HCT116 (cell line): ENCODE measurements around the gene BAG2. TPM values are rescaled to one million over a fixed set of nuclear protein-coding genes. Genes with fewer than 3 reads are reported as not detected.

Experiments used
- ATAC-seq: fragments of 200-7000 bp; cut with Tn5 transposase; 2 replicates; pipeline ENCODE4 v1.9.1; 2020; ENCODE audit warnings: mild to moderate bottlenecking, moderate library complexity
- BruUV-seq: library from RNA; stranded (reverse); fragments of 400-500 nt; replicated peaks from 2 replicates; lab custom pipeline; 2021; lab: Mats Ljungman, UMichigan
- CTCF ChIA-PET: fragments of 300-600 bp; sonication (Branson Sonifier 250); formaldehyde crosslinking; loops from one replicate; lab custom pipeline; 2021; ENCODE audit warnings: antibody characterized with exemption; lab: Charles Lee
- POLR2A ChIA-PET: fragments of 300-600, 350-600 bp; sonication (Branson Sonifier 250); formaldehyde crosslinking; loops from one replicate; lab custom pipeline; 2021; ENCODE audit warnings: antibody characterized with exemption; lab: Charles Lee
- RAD21 ChIA-PET, 2 experiments: fragments of 300-600 bp; sonication (Branson Sonifier 250); formaldehyde crosslinking; loops; one replicate each; lab custom pipeline; 2023; ENCODE audit warnings: low total read pairs in 2 of 2; ENCODE audit not compliant: uncharacterized antibody in 2 of 2, unreplicated experiment in 2 of 2, low non-redundant PET in 1 of 2; lab: Charles Lee
- DNase-seq: peaks from one replicate; pipeline ENCODE4 v3.0.0-alpha.2; 2010; ENCODE audit warnings: low read depth, low spot score
- H2AFZ ChIP-seq: fragments of 200-600 bp; shearing (Covaris generic), sonication (generic); 2 replicates; pipeline ENCODE4 v1.6.1; 2017; ENCODE audit warnings: low read depth, mixed run types, mixed read lengths, antibody characterized with exemption, low read length; ENCODE audit not compliant: poor library complexity, severe bottlenecking
- H3K27ac ChIP-seq: 2 replicates; pipeline ENCODE4 v1.5.1; 2012; ENCODE audit warnings: low read depth, low read length
- H3K27me3 ChIP-seq: fragments of 200-600 bp; sonication (generic); 2 replicates; pipeline ENCODE4 v1.6.1; 2016; ENCODE audit warnings: mixed run types, low read length, mixed read lengths; ENCODE audit not compliant: insufficient read depth
- H3K36me3 ChIP-seq, 2 experiments: fragments of 200-500 bp in 1 of 2; fragments of 200-600 bp in 1 of 2; sonication (Bioruptor generic) in 1 of 2; sonication (generic) in 1 of 2; 2 replicates each; pipeline versions ENCODE4 v1.5.1 to v1.6.1; 2014 to 2016; ENCODE audit warnings: low read length in 2 of 2, inconsistent platforms in 1 of 2, mixed read lengths in 1 of 2, mixed run types in 1 of 2; ENCODE audit not compliant: insufficient read depth in 2 of 2, control insufficient read depth in 1 of 2
- H3K4me1 ChIP-seq, 2 experiments: fragments of 200-600 bp in 1 of 2; sonication (generic) in 1 of 2; 2 replicates each; pipeline versions ENCODE4 v1.5.1 to v1.6.1; 2012 to 2017; ENCODE audit warnings: low read length in 2 of 2, inconsistent platforms in 1 of 2, mild to moderate bottlenecking in 1 of 2, mixed read lengths in 1 of 2, mixed run types in 1 of 2, moderate library complexity in 1 of 2; ENCODE audit not compliant: insufficient read depth in 2 of 2, control insufficient read depth in 1 of 2
- H3K4me2 ChIP-seq: fragments of 200-600 bp; sonication (generic); 2 replicates; pipeline ENCODE4 v1.6.1; 2017; ENCODE audit warnings: mixed run types, low read length, mixed read lengths
- H3K4me3 ChIP-seq, 2 experiments: fragments of 200-600 bp in 1 of 2; sonication (generic) in 1 of 2; replicated peaks in 1 of 2; 2 replicates each; pipeline ENCODE4 v1.5.1; 2011 to 2016; ENCODE audit warnings: low read length in 2 of 2, control low read depth in 1 of 2, low read depth in 1 of 2, mild to moderate bottlenecking in 1 of 2, mixed read lengths in 1 of 2, mixed run types in 1 of 2
- H3K79me2 ChIP-seq: fragments of 200-600 bp; sonication (generic); 2 replicates; pipeline ENCODE4 v1.6.1; 2017; ENCODE audit warnings: mild to moderate bottlenecking, mixed run types, low read length, moderate library complexity, mixed read lengths; ENCODE audit not compliant: insufficient read depth
- H3K9ac ChIP-seq: fragments of 200-600 bp; sonication (generic); 2 replicates; pipeline ENCODE4 v1.6.1; 2016; ENCODE audit warnings: low read length, mixed read lengths
- H3K9me2 ChIP-seq: fragments of 200-600 bp; sonication (generic), shearing (Covaris generic); 2 replicates; pipeline ENCODE4 v1.6.1; 2017; ENCODE audit warnings: mixed run types, mild to moderate bottlenecking, moderate library complexity; ENCODE audit not compliant: insufficient read depth
- H3K9me3 ChIP-seq, 2 experiments: fragments of 200-500 bp in 1 of 2; fragments of 200-600 bp in 1 of 2; sonication (Bioruptor generic) in 1 of 2; sonication (generic) in 1 of 2; 2 replicates each; pipeline ENCODE4 v1.6.1; 2014 to 2017; ENCODE audit warnings: low read length in 2 of 2, mixed read lengths in 2 of 2, inconsistent platforms in 1 of 2, low read depth in 1 of 2, mild to moderate bottlenecking in 1 of 2, mixed run types in 1 of 2, moderate library complexity in 1 of 2; ENCODE audit not compliant: control insufficient read depth in 1 of 2, insufficient read depth in 1 of 2
- H4K20me1 ChIP-seq: fragments of 200-600 bp; sonication (generic), shearing (Covaris generic); 2 replicates; pipeline ENCODE4 v1.6.1; 2017; ENCODE audit warnings: mixed run types, mild to moderate bottlenecking, moderate library complexity; ENCODE audit not compliant: insufficient read depth
- ATF3 ChIP-seq: IDR thresholded peaks from 2 replicates; pipeline ENCODE4 v1.6.1; 2012
- CTCF ChIP-seq, 3 experiments: fragments of 200-600 bp in 1 of 3; sonication (generic) in 1 of 3; IDR thresholded peaks in 2 of 3; conservative IDR thresholded peaks in 1 of 3; 2 replicates each; pipeline ENCODE4 v1.5.1; 2012 to 2017; ENCODE audit warnings: low read depth in 2 of 3, low read length in 2 of 3, antibody characterized with exemption in 1 of 3, borderline replicate concordance in 1 of 3, control low read depth in 1 of 3, mild to moderate bottlenecking in 1 of 3, mixed read lengths in 1 of 3, mixed run types in 1 of 3, moderate library complexity in 1 of 3; ENCODE audit not compliant: insufficient read depth in 1 of 3
- EGR1 ChIP-seq: IDR thresholded peaks from 2 replicates; pipeline ENCODE4 v1.6.1; 2012; ENCODE audit warnings: low read depth
- ELF1 ChIP-seq: IDR thresholded peaks from 2 replicates; pipeline ENCODE4 v1.6.1; 2012; ENCODE audit warnings: low read depth, borderline replicate concordance
- EZH2phosphoT487 ChIP-seq: fragments of 200-600 bp; IDR thresholded peaks from 2 replicates; pipeline ENCODE4 v1.6.1; 2018; ENCODE audit warnings: antibody characterized with exemption, borderline replicate concordance
- FOSL1 ChIP-seq: IDR thresholded peaks from 2 replicates; pipeline ENCODE4 v1.6.1; 2012; ENCODE audit warnings: low read depth
- POLR2AphosphoS5 ChIP-seq: IDR thresholded peaks from 2 replicates; pipeline ENCODE4 v1.6.1; 2011; ENCODE audit warnings: mild to moderate bottlenecking, low read depth, low read length, moderate library complexity
- SIN3A ChIP-seq: IDR thresholded peaks from 2 replicates; pipeline ENCODE4 v1.6.1; 2012; ENCODE audit warnings: low read depth
- TCF7L2 ChIP-seq: IDR thresholded peaks from 2 replicates; pipeline ENCODE4 v1.7.0; 2011; ENCODE audit warnings: borderline replicate concordance, inconsistent platforms; ENCODE audit not compliant: insufficient read depth, insufficient read length; ENCODE audit errors: extremely low read depth
- YY1 ChIP-seq: IDR thresholded peaks from 2 replicates; pipeline ENCODE4 v1.6.1; 2011; ENCODE audit warnings: low read length, low read depth, moderate library complexity, mild to moderate bottlenecking; ENCODE audit not compliant: insufficient replicate concordance; ENCODE audit errors: extremely low read depth
- ZFX ChIP-seq: fragments of 450-650 bp; IDR thresholded peaks from 2 replicates; pipeline ENCODE4 v1.6.1; 2017
- ZNF274 ChIP-seq: fragments of 200-500 bp; sonication (Bioruptor generic); IDR thresholded peaks from 2 replicates; pipeline ENCODE4 v1.6.1; 2014; ENCODE audit warnings: mild to moderate bottlenecking, low read depth, low read length, inconsistent platforms
- intact Hi-C: fragments of 100-400 bp; cut with micrococcal nuclease; formaldehyde crosslinking; loops from 2 replicates; pipeline ENCODE4 v1.10.0; 2022
- total RNA-seq: library from RNA; stranded (reverse); gene quantifications from one replicate; pipeline ENCODE4 v1.2.1, GENCODE V29; 2021; ENCODE audit not compliant: unreplicated experiment
- TF ChIP-seq, protein P1 (sequence below): IDR thresholded peaks from 2 replicates; pipeline ENCODE4 v1.6.1; 2011; ENCODE audit warnings: mild to moderate bottlenecking, low read length, moderate library complexity; ENCODE audit not compliant: insufficient replicate concordance; ENCODE audit errors: extremely low read depth

BAG2 gene
- total RNA-seq, 1 experiment from 2014 or later, result 13.5 TPM

DNA sequence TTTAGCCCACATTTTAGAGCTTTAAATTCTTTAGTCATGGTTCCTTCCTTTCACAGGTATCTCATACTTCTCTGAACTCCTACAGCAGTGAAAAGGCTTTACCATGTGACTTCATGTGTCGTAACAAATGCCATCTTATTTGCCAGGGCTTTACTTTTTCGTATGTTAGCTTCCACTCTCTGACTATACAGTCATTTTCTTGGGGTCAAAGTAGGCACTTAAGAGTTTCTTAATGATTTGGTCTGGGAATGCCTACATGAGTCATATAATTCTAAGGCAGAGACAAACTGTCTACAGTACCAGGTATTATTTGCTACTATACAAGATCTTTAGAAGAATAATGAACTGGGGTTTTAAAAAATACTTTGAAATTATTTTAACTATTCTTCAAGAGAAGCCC lies 35.0 kb downstream of the BAG2 start:
- Histone ChIP-seq H4K20me1 (no peaks in the 10 kb centered on the region; the same call in 1 of the 2 replicates), H3K9me3 (no peaks in the 10 kb centered on the region), H3K9me2 (no peaks in the 10 kb centered on the region), H3K79me2 (peaks cover 14% of the 10 kb centered on the region), H3K4me1 (no peaks in the 10 kb centered on the region), H3K27ac (no peak overlapping the region), H3K36me3 (no peaks in the 10 kb centered on the region), H3K4me2 (no peak overlapping the region), H3K4me3 (no peak overlapping the region), H2AFZ (no peak overlapping the region), H3K27me3 (no peaks in the 10 kb centered on the region), H3K9ac (no peak overlapping the region)
- ChIA-PET POLR2A (interaction anchor here (1.0 kb wide), 1 partner anchor 14 kb away, joined by 4 read pairs; no protein-coding TSS in a partner anchor), RAD21 (no interaction called here), CTCF (no interaction called here)
- TF ChIP-seq ZFX (no peak), CTCF (IDR thresholded peaks at IDR 0.05 in 2 of 3, conservative IDR thresholded peaks at IDR 0.05 in 1 of 3; ENCODE audit: borderline replicate concordance in 1 of 3, insufficient read depth in 1 of 3, low read depth in 2 of 3, low read length in 2 of 3) (no peak), EGR1 (no peak), ELF1 (no peak), POLR2AphosphoS5 (no peak), ZNF274 (no peak), TCF7L2 (no peak), FOSL1 (no peak), SIN3A (no peak), ATF3 (no peak), EZH2phosphoT487 (no peak), YY1 (no peak)
- TF ChIP-seq, protein P1, sequence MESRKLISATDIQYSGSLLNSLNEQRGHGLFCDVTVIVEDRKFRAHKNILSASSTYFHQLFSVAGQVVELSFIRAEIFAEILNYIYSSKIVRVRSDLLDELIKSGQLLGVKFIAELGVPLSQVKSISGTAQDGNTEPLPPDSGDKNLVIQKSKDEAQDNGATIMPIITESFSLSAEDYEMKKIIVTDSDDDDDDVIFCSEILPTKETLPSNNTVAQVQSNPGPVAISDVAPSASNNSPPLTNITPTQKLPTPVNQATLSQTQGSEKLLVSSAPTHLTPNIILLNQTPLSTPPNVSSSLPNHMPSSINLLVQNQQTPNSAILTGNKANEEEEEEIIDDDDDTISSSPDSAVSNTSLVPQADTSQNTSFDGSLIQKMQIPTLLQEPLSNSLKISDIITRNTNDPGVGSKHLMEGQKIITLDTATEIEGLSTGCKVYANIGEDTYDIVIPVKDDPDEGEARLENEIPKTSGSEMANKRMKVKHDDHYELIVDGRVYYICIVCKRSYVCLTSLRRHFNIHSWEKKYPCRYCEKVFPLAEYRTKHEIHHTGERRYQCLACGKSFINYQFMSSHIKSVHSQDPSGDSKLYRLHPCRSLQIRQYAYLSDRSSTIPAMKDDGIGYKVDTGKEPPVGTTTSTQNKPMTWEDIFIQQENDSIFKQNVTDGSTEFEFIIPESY, result no peak
- ATAC-seq (no peak), DNase-seq (no peak)
- intact Hi-C loops, result no loop called here
- BruUV-seq, result no TSS peak
